Common myeloid progenitor, CD34-positive (primary cell): Measurements from ENCODE around the gene EDN3.

Source experiments
- CTCF ChIA-PET: fragments of 350-600 bp; sonication (Branson Sonifier 250); formaldehyde crosslinking; loops from one replicate; lab custom pipeline; 2021; ENCODE audit warnings: antibody characterized with exemption; lab: Charles Lee
- POLR2A ChIA-PET: fragments of 350-600 bp; sonication (Branson Sonifier 250); formaldehyde crosslinking; loops from one replicate; lab custom pipeline; 2021; ENCODE audit warnings: antibody characterized with exemption; lab: Charles Lee
- DNase-seq, 3 donors: peaks; one replicate each; pipeline versions ENCODE4 v3.0.0 to v3.0.0-alpha.2; 2013
- H3K27ac ChIP-seq, 2 experiments: 1 replicate in 1 of 2; 2 replicates in 1 of 2; pipeline ENCODE4 v1.7.0; 2013; ENCODE audit warnings: inconsistent platforms in 2 of 2, low read length in 2 of 2, mild to moderate bottlenecking in 2 of 2, low read depth in 1 of 2, moderate library complexity in 1 of 2; ENCODE audit not compliant: severe bottlenecking in 2 of 2, insufficient read depth in 1 of 2, poor library complexity in 1 of 2
- H3K27me3 ChIP-seq, 5 experiments: replicated peaks in 2 of 5; 1 replicate in 3 of 5; 2 replicates in 2 of 5; pipeline versions ENCODE4 v1.6.1 to v1.7.0; 2013; ENCODE audit warnings: low read length in 4 of 5, mild to moderate bottlenecking in 2 of 5, moderate library complexity in 2 of 5, inconsistent platforms in 1 of 5; ENCODE audit not compliant: insufficient read depth in 5 of 5, control insufficient read depth in 4 of 5
- H3K36me3 ChIP-seq, 4 experiments: 1 replicate in 2 of 4; 2 replicates in 2 of 4; pipeline versions ENCODE4 v1.6.1 to v1.7.0; 2013; ENCODE audit warnings: low read length in 3 of 4, control low read depth in 1 of 4, mild to moderate bottlenecking in 1 of 4; ENCODE audit not compliant: control insufficient read depth in 4 of 4, insufficient read depth in 4 of 4
- H3K4me1 ChIP-seq, 4 experiments: 1 replicate in 3 of 4; 2 replicates in 1 of 4; pipeline versions ENCODE4 v1.6.1 to v1.7.1; 2013; ENCODE audit warnings: low read length in 3 of 4, mild to moderate bottlenecking in 3 of 4, control low read depth in 1 of 4, inconsistent platforms in 1 of 4, moderate library complexity in 1 of 4; ENCODE audit not compliant: control insufficient read depth in 4 of 4, insufficient read depth in 4 of 4; ENCODE audit errors: control extremely low read depth in 1 of 4
- H3K4me3 ChIP-seq, 7 experiments: 1 replicate in 4 of 7; 2 replicates in 3 of 7; pipeline versions ENCODE4 v1.5.1 to v1.7.0; 2013; ENCODE audit warnings: mild to moderate bottlenecking in 7 of 7, low read length in 6 of 7, moderate library complexity in 6 of 7, inconsistent platforms in 2 of 7, low read depth in 2 of 7, control low read depth in 1 of 7; ENCODE audit not compliant: insufficient read depth in 4 of 7, control insufficient read depth in 1 of 7; ENCODE audit errors: extremely low read depth in 1 of 7
- H3K9me3 ChIP-seq, 5 experiments: 1 replicate in 4 of 5; 2 replicates in 1 of 5; pipeline versions ENCODE4 v1.6.1 to v1.7.1; 2013; ENCODE audit warnings: low read length in 4 of 5, mild to moderate bottlenecking in 2 of 5, inconsistent platforms in 1 of 5, low read depth in 1 of 5, moderate library complexity in 1 of 5; ENCODE audit not compliant: control insufficient read depth in 4 of 5, insufficient read depth in 2 of 5; ENCODE audit errors: control extremely low read depth in 1 of 5
- WGBS: methylation state at CpG from one replicate; pipeline ENCODE4 v1.1.5; 2013; ENCODE audit not compliant: insufficient coverage; 5-methylcytosine and 5-hydroxymethylcytosine counted together

Gene EDN3

GRCh38 chr20:59265298-59265697 lies 35.1 kb upstream of the EDN3 start:
- peaks cover 0 to 57% (median 0%) of the 10 kb centered on the region in 5 experiments for H3K27me3 ChIP-seq
- no peaks in the 10 kb centered on the region for H3K36me3 ChIP-seq
- CTCF ChIA-PET = no interaction called here
- H3K4me1 ChIP-seq = peaks cover 0 to 16% (median 8%) of the 10 kb centered on the region in 4 experiments
- POLR2A ChIA-PET = no interaction called here
- H3K27ac ChIP-seq = no peak overlapping the region
- no peak for DNase-seq
- no peak overlapping the region for H3K4me3 ChIP-seq
- H3K9me3 ChIP-seq = no peaks in the 10 kb centered on the region

DNA sequence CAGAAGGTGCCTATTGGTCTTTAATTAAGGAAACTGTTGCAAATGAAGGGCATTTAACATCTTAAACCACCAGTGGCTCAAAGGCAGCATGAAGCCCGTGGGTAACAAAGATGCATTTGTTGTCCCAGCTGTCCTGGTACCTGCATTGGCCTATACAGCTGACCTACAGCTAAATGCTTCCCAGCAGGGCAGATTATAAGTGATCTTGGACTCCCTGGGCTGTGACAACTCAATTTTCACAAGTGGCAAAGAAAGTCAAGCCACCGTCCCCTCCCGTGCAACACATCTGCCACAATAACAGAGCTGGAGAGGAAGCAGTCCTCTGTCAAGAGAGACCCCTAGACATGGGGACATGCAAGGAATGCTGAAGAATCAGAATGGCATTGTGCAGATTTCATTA lies 31.5 kb upstream of the EDN3 start:
- H3K27me3 ChIP-seq = peaks cover 0 to 37% (median 0%) of the 10 kb centered on the region in 5 experiments
- H3K9me3 ChIP-seq = no peaks in the 10 kb centered on the region
- DNase-seq = no peak
- peaks cover 0 to 12% (median 5%) of the 10 kb centered on the region in 4 experiments for H3K4me1 ChIP-seq
- no peak overlapping the region for H3K27ac ChIP-seq
- no peaks in the 10 kb centered on the region for H3K36me3 ChIP-seq
- ChIA-PET CTCF (no interaction called here), POLR2A (no interaction called here)
- no peak overlapping the region for H3K4me3 ChIP-seq
- 86% methylated on average over 3 of the region's 3 CpGs for WGBS

GRCh38 chr20:59269411-59270025 lies 30.9 kb upstream of the EDN3 start:
- peak in 2 of 3 donors; percentile 26 to 28 for DNase-seq
- Histone ChIP-seq H3K9me3 (no peaks in the 10 kb centered on the region), H3K27ac (no peak overlapping the region), H3K27me3 (peaks cover 0 to 34% (median 0%) of the 10 kb centered on the region in 5 experiments), H3K4me3 (no peak overlapping the region), H3K36me3 (no peaks in the 10 kb centered on the region), H3K4me1 (peaks cover 0 to 19% (median 7%) of the 10 kb centered on the region in 4 experiments)
- WGBS = no CpG with 5 or more reads among the region's 4 CpGs
- POLR2A ChIA-PET = interaction anchor here (1.0 kb wide), 1 partner anchor 11 kb away, joined by 4 read pairs; no protein-coding TSS in a partner anchor
- CTCF ChIA-PET = interaction anchor here (0.6 to 1.0 kb wide), 2 partner anchors 10 to 109 kb away, joined by 3 read pairs; no protein-coding TSS in a partner anchor

GRCh38 chr20:59270380-59270779 lies 30.0 kb upstream of the EDN3 start:
- Histone ChIP-seq H3K27me3 (peaks cover 0 to 28% (median 0%) of the 10 kb centered on the region in 5 experiments), H3K36me3 (no peaks in the 10 kb centered on the region), H3K27ac (no peak overlapping the region), H3K9me3 (no peaks in the 10 kb centered on the region), H3K4me3 (no peak overlapping the region), H3K4me1 (peaks cover 0 to 19% (median 7%) of the 10 kb centered on the region in 4 experiments)
- 100% methylated on average over 1 of the region's 3 CpGs for WGBS
- ChIA-PET POLR2A (interaction anchor here (1.0 kb wide), 1 partner anchor 12 kb away, joined by 4 read pairs; no protein-coding TSS in a partner anchor), CTCF (interaction anchor here (0.6 kb wide), 1 partner anchor 110 kb away, joined by 3 read pairs; no protein-coding TSS in a partner anchor)
- DNase-seq = no peak

GRCh38 chr20:59273739-59274357 lies 26.6 kb upstream of the EDN3 start:
- no peak overlapping the region for H3K27ac ChIP-seq
- CTCF ChIA-PET = no interaction called here
- peaks cover 0 to 13% (median 0%) of the 10 kb centered on the region in 5 experiments for H3K27me3 ChIP-seq
- H3K36me3 ChIP-seq = no peaks in the 10 kb centered on the region
- WGBS = 86% methylated on average over 10 of the region's 11 CpGs
- no peaks in the 10 kb centered on the region for H3K9me3 ChIP-seq
- POLR2A ChIA-PET = no interaction called here
- no peak overlapping the region for H3K4me3 ChIP-seq
- DNase-seq = peak in 2 of 3 donors; percentile 8 to 50
- peaks cover 0 to 19% (median 7%) of the 10 kb centered on the region in 4 experiments for H3K4me1 ChIP-seq

- H3K9me3 ChIP-seq = peaks cover 0 to 2% (median 0%) of the 10 kb centered on the region in 5 experiments
- no peaks in the 10 kb centered on the region for H3K36me3 ChIP-seq
- no peak overlapping the region for H3K27ac ChIP-seq
- H3K4me1 ChIP-seq = peaks cover 0 to 11% (median 3%) of the 10 kb centered on the region in 4 experiments
- POLR2A ChIA-PET = no interaction called here
- H3K27me3 ChIP-seq = peaks cover 0 to 14% (median 0%) of the 10 kb centered on the region in 5 experiments
- no peak overlapping the region for H3K4me3 ChIP-seq
- no peak for DNase-seq
- CTCF ChIA-PET = no interaction called here
- WGBS = 76% methylated on average over 3 of the region's 5 CpGs
These were observed 23.5 kb upstream of the EDN3 start for GRCh38 chr20:59276938-59277337.

GRCh38 chr20:59284470-59284869 lies 15.9 kb upstream of the EDN3 start:
- CTCF ChIA-PET = interaction anchor here (1.2 kb wide), 1 partner anchor 9 kb away, joined by 4 read pairs; no protein-coding TSS in a partner anchor

More at GRCh38 chr20:59284470-59284869, 15.9 kb upstream of the EDN3 start:
- no peak for DNase-seq
- H3K36me3 ChIP-seq = no peaks in the 10 kb centered on the region
- H3K27ac ChIP-seq = no peak overlapping the region
- POLR2A ChIA-PET = no interaction called here
- no peaks in the 10 kb centered on the region for H3K9me3 ChIP-seq
- peaks cover 0 to 11% (median 0%) of the 10 kb centered on the region in 5 experiments for H3K27me3 ChIP-seq
- WGBS = 100% methylated on average over 4 of the region's 5 CpGs
- no peaks in the 10 kb centered on the region for H3K4me1 ChIP-seq
- H3K4me3 ChIP-seq = no peak overlapping the region
